IMR-90 (cell line): ENCODE data around the gene TUBA8.

Experiments
- CEBPB ChIP-seq: IDR thresholded peaks from 2 replicates; pipeline ENCODE4 v1.6.1; 2012; ENCODE audit warnings: low read depth, low read length, improper control_type of control experiment
- CTCF ChIP-seq: conservative IDR thresholded peaks from 2 replicates; pipeline ENCODE4 v1.5.1; 2012; ENCODE audit warnings: mild to moderate bottlenecking, low read depth, low read length, improper control_type of control experiment
- POLR2A ChIP-seq: IDR thresholded peaks from 2 replicates; pipeline ENCODE4 v1.6.1; 2012; ENCODE audit warnings: mild to moderate bottlenecking, low read depth, low read length
- RAD21 ChIP-seq: IDR thresholded peaks from 2 replicates; pipeline ENCODE4 v1.6.1; 2012; ENCODE audit warnings: low read length, improper control_type of control experiment
- RFX5 ChIP-seq: IDR thresholded peaks from 2 replicates; pipeline ENCODE4 v1.8.0; 2012; ENCODE audit warnings: low read depth, mild to moderate bottlenecking, low read length, moderate library complexity

- TF ChIP-seq CTCF (no peak), POLR2A (no peak), CEBPB (no peak), RAD21 (no peak), RFX5 (no peak)
These were observed 10.9 kb downstream of the TUBA8 start for GRCh38 chr22:18121506-18121905.
